GM18498 (cell line): ENCODE measurements around the gene AFF1.
"Not testable (repeated sequence)": the region's sequence is repeated elsewhere in the genome, so short reads cannot be mapped to it uniquely, and the experiment has no call there.

ENCODE experiments used
- ATAC-seq: cut with Tn5 transposase; IDR thresholded peaks from one replicate; pipeline ENCODE4 v1.9.1; 2021; ENCODE audit warnings: mild to moderate bottlenecking, moderate library complexity; ENCODE audit not compliant: unreplicated experiment

AFF1 gene

GRCh38 chr4:87007528-87008446 lies 73.0 kb downstream of the AFF1 start:
- no peak for ATAC-seq

GRCh38 chr4:87009095-87009648 lies 74.4 kb downstream of the AFF1 start:
- ATAC-seq = no peak

GRCh38 chr4:87010192-87010591 lies 75.4 kb downstream of the AFF1 start:
- no peak for ATAC-seq

- ATAC-seq = no peak
Observed at GRCh38 chr4:87011340-87012034, 76.7 kb downstream of the AFF1 start.

GRCh38 chr4:87012265-87012953 lies 77.6 kb downstream of the AFF1 start:
- peak; percentile 74 for ATAC-seq

- ATAC-seq = not testable (repeated sequence)
Observed at GRCh38 chr4:87012954-87013308, 78.1 kb downstream of the AFF1 start.

GRCh38 chr4:87014284-87014782 lies 79.5 kb downstream of the AFF1 start:
- ATAC-seq = no peak

- ATAC-seq = no peak
Observed at GRCh38 chr4:87015416-87015815, 80.6 kb downstream of the AFF1 start.

- ATAC-seq = no peak
Observed at GRCh38 chr4:87017580-87018342, 83.0 kb downstream of the AFF1 start.

GRCh38 chr4:87018753-87019152 lies 83.9 kb downstream of the AFF1 start:
- no peak for ATAC-seq

GRCh38 chr4:87019246-87019791 lies 84.5 kb downstream of the AFF1 start:
- ATAC-seq = no peak

GRCh38 chr4:87019898-87020297 lies 85.1 kb downstream of the AFF1 start:
- ATAC-seq = no peak

- ATAC-seq = no peak
Observed at GRCh38 chr4:87024201-87024600, 89.4 kb downstream of the AFF1 start.

- no peak for ATAC-seq
Observed at GRCh38 chr4:87025023-87025613, 90.3 kb downstream of the AFF1 start.

- ATAC-seq = peak; percentile 60
Observed at GRCh38 chr4:87025614-87026041, 90.8 kb downstream of the AFF1 start.

- peak; percentile 90 for ATAC-seq
Observed at GRCh38 chr4:87026800-87027495, 92.1 kb downstream of the AFF1 start.

- no peak for ATAC-seq
Observed at GRCh38 chr4:87029356-87029755, 94.5 kb downstream of the AFF1 start.

GRCh38 chr4:87030124-87030523 lies 95.3 kb downstream of the AFF1 start:
- no peak for ATAC-seq
